Measurements from ENCODE around the gene PXMP4.

DNA sequence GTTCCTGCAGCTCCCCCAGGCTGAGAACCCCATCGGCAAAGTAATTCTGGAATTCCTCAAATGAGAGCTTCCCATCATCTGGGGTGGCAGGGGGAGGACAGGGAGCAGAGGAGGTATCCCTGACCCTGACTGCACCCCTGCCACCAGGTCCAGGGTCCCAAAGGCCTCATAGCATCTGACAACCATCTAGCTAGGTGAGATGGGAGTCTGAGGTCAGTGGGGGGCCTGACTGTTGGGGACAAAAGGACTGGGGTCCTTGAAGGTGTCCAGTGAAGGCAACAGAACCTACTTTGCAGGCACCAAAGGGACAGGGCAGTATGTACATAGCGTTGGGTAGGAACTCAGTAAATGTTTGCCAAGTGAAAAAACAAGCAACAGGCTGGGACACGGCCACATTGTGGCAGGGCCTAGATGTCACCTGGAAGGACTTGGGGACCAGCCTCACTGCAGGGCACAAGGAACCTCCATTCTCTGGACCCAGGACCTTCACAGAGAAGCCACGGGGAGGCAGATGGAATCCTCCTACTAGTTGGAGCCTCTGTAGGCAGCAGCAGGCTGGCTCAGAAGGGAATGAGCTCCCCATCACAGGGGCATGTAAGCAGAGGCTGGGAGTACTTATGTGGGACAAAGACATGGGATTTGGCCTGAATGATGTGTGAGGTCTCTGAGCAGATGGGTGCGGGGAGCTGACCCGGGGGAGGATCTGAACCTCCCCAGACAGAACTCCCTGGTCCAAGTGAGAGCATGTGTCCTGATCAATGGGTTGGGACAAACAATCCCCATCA is 49.2 kb downstream of the PXMP4 start:
- TF ChIP-seq, protein P1, sequence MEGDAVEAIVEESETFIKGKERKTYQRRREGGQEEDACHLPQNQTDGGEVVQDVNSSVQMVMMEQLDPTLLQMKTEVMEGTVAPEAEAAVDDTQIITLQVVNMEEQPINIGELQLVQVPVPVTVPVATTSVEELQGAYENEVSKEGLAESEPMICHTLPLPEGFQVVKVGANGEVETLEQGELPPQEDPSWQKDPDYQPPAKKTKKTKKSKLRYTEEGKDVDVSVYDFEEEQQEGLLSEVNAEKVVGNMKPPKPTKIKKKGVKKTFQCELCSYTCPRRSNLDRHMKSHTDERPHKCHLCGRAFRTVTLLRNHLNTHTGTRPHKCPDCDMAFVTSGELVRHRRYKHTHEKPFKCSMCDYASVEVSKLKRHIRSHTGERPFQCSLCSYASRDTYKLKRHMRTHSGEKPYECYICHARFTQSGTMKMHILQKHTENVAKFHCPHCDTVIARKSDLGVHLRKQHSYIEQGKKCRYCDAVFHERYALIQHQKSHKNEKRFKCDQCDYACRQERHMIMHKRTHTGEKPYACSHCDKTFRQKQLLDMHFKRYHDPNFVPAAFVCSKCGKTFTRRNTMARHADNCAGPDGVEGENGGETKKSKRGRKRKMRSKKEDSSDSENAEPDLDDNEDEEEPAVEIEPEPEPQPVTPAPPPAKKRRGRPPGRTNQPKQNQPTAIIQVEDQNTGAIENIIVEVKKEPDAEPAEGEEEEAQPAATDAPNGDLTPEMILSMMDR (IDR thresholded peaks at IDR 0.05) = no peak
- no peak for TF ChIP-seq POLR2A (IDR thresholded peaks at IDR 0.05; ENCODE audit: low read length)

Data from A549 (cell line).